ENCODE results near the gene SYNGR4. TPM values are rescaled to one million over a fixed set of nuclear protein-coding genes. Genes with fewer than 3 reads are reported as not detected.
A peak's percentile ranks its signal among the peaks of the same experiment; 100 is the strongest.

SYNGR4 gene
- total RNA-seq, 4 donors from 2014 or later: not detected

- H3K27ac ChIP-seq: no peak overlapping the region
- no peak for TF ChIP-seq POLR2A (IDR thresholded peaks at IDR 0.05)
- no peak for TF ChIP-seq CTCF (IDR thresholded peaks at IDR 0.05)
- intact Hi-C loops (cut with DNase I; ENCODE audit: low total_unique reads): no loop called here
- DNase-seq: no peak
- H3K27me3 ChIP-seq: no peaks in the 10 kb centered on the region
- no peaks in the 10 kb centered on the region for H3K36me3 ChIP-seq
- H3K4me3 ChIP-seq: no peak overlapping the region
- H3K9me3 ChIP-seq: no peaks in the 10 kb centered on the region
- H3K4me1 ChIP-seq: no peaks in the 10 kb centered on the region
Observed at GRCh38 chr19:48359123-48359522, 5.0 kb upstream of the SYNGR4 start.

GRCh38 chr19:48361912-48362311 lies 2.3 kb upstream of the SYNGR4 start:
- Histone ChIP-seq H3K27me3 (no peaks in the 10 kb centered on the region), H3K9me3 (no peaks in the 10 kb centered on the region), H3K4me1 (peaks cover 0 to 5% of the 10 kb centered on the region in 2 donors), H3K4me3 (no peak overlapping the region), H3K36me3 (no peaks in the 10 kb centered on the region), H3K27ac (no peak overlapping the region)
- TF ChIP-seq CTCF (IDR thresholded peaks at IDR 0.05) (no peak), POLR2A (IDR thresholded peaks at IDR 0.05) (no peak)
- intact Hi-C loops (cut with DNase I; ENCODE audit: low total_unique reads): no loop called here
- no peak for DNase-seq

- Histone ChIP-seq H3K27ac (peak overlapping the region; percentile 95 to 97), H3K27me3 (no peaks in the 10 kb centered on the region), H3K9me3 (no peaks in the 10 kb centered on the region), H3K36me3 (no peaks in the 10 kb centered on the region), H3K4me1 (peaks cover 0 to 5% of the 10 kb centered on the region in 2 donors), H3K4me3 (peak overlapping the region; percentile 45 to 76)
- TF ChIP-seq CTCF (IDR thresholded peaks at IDR 0.05) (peak in 2 of 4 experiments; percentile 19 to 31), POLR2A (IDR thresholded peaks at IDR 0.05) (peak; percentile 26 to 61)
- DNase-seq: peak; percentile 92 to 95
- intact Hi-C loops (cut with DNase I; ENCODE audit: low total_unique reads): no loop called here
Observed at GRCh38 chr19:48362716-48363499, 1.3 kb upstream of the SYNGR4 start.

- peak overlapping the region; percentile 95 to 97 for H3K27ac ChIP-seq
- TF ChIP-seq CTCF (IDR thresholded peaks at IDR 0.05): no peak
- TF ChIP-seq POLR2A (IDR thresholded peaks at IDR 0.05): no peak
- peaks cover 0 to 5% of the 10 kb centered on the region in 2 donors for H3K4me1 ChIP-seq
- no peaks in the 10 kb centered on the region for H3K27me3 ChIP-seq
- intact Hi-C loops (cut with DNase I; ENCODE audit: low total_unique reads): no loop called here
- peak overlapping the region; percentile 45 to 76 for H3K4me3 ChIP-seq
- no peaks in the 10 kb centered on the region for H3K9me3 ChIP-seq
- DNase-seq: no peak
- no peaks in the 10 kb centered on the region for H3K36me3 ChIP-seq
Observed at GRCh38 chr19:48363500-48363809, 712 bp upstream of the SYNGR4 start.

GRCh38 chr19:48364598-48365348 lies 606 bp downstream of the SYNGR4 start:
- Histone ChIP-seq H3K9me3 (no peaks in the 10 kb centered on the region), H3K36me3 (no peaks in the 10 kb centered on the region), H3K27me3 (no peaks in the 10 kb centered on the region), H3K4me3 (peak overlapping the region in 1 of 2 donors; percentile 25), H3K27ac (peak overlapping the region; percentile 95 to 97), H3K4me1 (peaks cover 0 to 5% of the 10 kb centered on the region in 2 donors)
- peak; percentile 25 to 28 for DNase-seq
- intact Hi-C loops (cut with DNase I; ENCODE audit: low total_unique reads): no loop called here
- TF ChIP-seq CTCF (IDR thresholded peaks at IDR 0.05): no peak
- no peak for TF ChIP-seq POLR2A (IDR thresholded peaks at IDR 0.05)

All from uterus (tissue), 4 donors.